Body of pancreas (tissue), 4 donors: ENCODE results near the gene GRIFIN. TPM values are rescaled to one million over a fixed set of nuclear protein-coding genes. Genes with fewer than 3 reads are reported as not detected.

ENCODE experiments used
- ATAC-seq: fragments of 150-250 bp; one replicate; pipeline ENCODE4 v1.9.1; 2016
- DNase-seq, 4 donors: peaks; one replicate each; pipeline ENCODE4 v3.0.0-alpha.2; 2019
- H3K27ac ChIP-seq, 4 donors: fragments of 200-600 bp; sonication (generic); 1 replicate in 3 of 4; 2 replicates in 1 of 4; pipeline versions ENCODE4 v1.5.1 to v1.6.1; 2016 to 2019; ENCODE audit warnings: mild to moderate bottlenecking in 1 of 4, mixed read lengths in 1 of 4, moderate library complexity in 1 of 4
- H3K27me3 ChIP-seq, 2 donors: fragments of 200-600 bp; sonication (generic); one replicate each; pipeline ENCODE4 v1.6.0; 2016; ENCODE audit warnings: mild to moderate bottlenecking in 1 of 2
- H3K36me3 ChIP-seq, 2 donors: fragments of 200-600 bp; sonication (generic); replicated peaks in 1 of 2; 2 replicates each; pipeline ENCODE4 v1.5.1; 2016; ENCODE audit warnings: low read depth in 2 of 2; ENCODE audit not compliant: insufficient read depth in 1 of 2
- H3K4me1 ChIP-seq: fragments of 200-600 bp; sonication (generic); one replicate; pipeline ENCODE4 v1.6.0; 2016
- H3K4me3 ChIP-seq, 2 donors: fragments of 200-600 bp; sonication (generic); 1 replicate in 1 of 2; 2 replicates in 1 of 2; pipeline ENCODE4 v1.5.1; 2016 to 2019
- H3K9me3 ChIP-seq, 3 donors: fragments of 200-600 bp; sonication (generic); 1 replicate in 2 of 3; 2 replicates in 1 of 3; pipeline ENCODE4 v1.5.1; 2016
- CTCF ChIP-seq, 7 experiments: fragments of 450-650 bp in 4 of 7; fragments of 200-600 bp in 3 of 7; sonication (generic) in 3 of 7; IDR thresholded peaks; one replicate each; pipeline ENCODE4 v1.5.1; 2016 to 2019; ENCODE audit warnings: antibody characterized with exemption in 7 of 7
- POLR2A ChIP-seq, 3 donors: fragments of 450-650 bp; IDR thresholded peaks; one replicate each; pipeline ENCODE4 v1.6.1; 2016; ENCODE audit warnings: antibody characterized with exemption in 3 of 3, mild to moderate bottlenecking in 2 of 3
- WGBS, 2 donors: methylation state at CpG; one replicate each; pipeline ENCODE4 v1.1.5; 2017; 5-methylcytosine and 5-hydroxymethylcytosine counted together
- intact Hi-C: fragments of 100-400 bp; cut with DNase I; formaldehyde crosslinking; loops from one replicate; pipeline ENCODE4 v1.15.1; 2023
- total RNA-seq, 2 donors: library from RNA; depleted of rRNA; stranded (reverse); fragments of >200 nt; gene quantifications; one replicate each; pipeline ENCODE4 v1.1.0, GENCODE V29; 2016

The GRIFIN gene
- total RNA-seq, 2 donors from 2014 or later, result not detected

DNA sequence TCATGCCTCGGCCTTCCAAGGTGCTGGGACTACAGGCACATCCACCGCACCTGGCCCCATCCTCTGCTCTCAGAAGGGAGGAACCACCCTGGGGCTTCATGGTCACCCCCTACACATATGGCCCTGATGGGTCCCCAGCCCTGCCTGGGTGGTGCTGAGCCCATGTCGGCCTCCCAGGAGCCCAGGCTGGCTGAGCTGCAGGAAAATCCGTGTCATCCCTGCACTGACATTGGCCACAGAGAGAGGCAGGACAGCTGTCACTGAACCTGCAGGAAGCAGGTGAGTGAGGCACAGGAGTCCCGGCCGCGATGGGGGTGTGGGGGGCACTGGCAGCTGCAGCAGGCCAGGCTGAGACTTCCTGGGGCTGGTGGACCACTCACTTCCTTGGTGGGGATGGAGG is 8.0 kb downstream of the GRIFIN start:
- H3K36me3 ChIP-seq, result no peaks in the 10 kb centered on the region
- no peak for TF ChIP-seq CTCF (IDR thresholded peaks at IDR 0.05)
- TF ChIP-seq POLR2A (IDR thresholded peaks at IDR 0.05), result no peak
- intact Hi-C loops, result no loop called here
- H3K4me1 ChIP-seq, result peaks cover 5% of the 10 kb centered on the region
- ATAC-seq (no peak), DNase-seq (no peak)
- no peak overlapping the region for H3K27ac ChIP-seq
- H3K4me3 ChIP-seq, result no peak overlapping the region
- WGBS, 2 donors, result 65 to 92% methylated on average over 2 to 7 of the region's 7 CpGs
- H3K9me3 ChIP-seq, result no peaks in the 10 kb centered on the region
- H3K27me3 ChIP-seq, result no peaks in the 10 kb centered on the region

- 83 to 90% methylated on average over 10 of the region's 10 CpGs for WGBS, 2 donors
These were observed 9.5 kb downstream of the GRIFIN start for GRCh38 chr7:2466675-2467074.

GRCh38 chr7:2465928-2466327 is 10.3 kb downstream of the GRIFIN start:
- Histone ChIP-seq H3K27me3 (no peaks in the 10 kb centered on the region), H3K36me3 (no peaks in the 10 kb centered on the region), H3K9me3 (no peaks in the 10 kb centered on the region), H3K4me1 (peaks cover 5% of the 10 kb centered on the region), H3K4me3 (no peak overlapping the region), H3K27ac (no peak overlapping the region)
- ATAC-seq, result no peak
- WGBS, 2 donors, result 77 to 78% methylated on average over 12 of the region's 12 CpGs
- DNase-seq, result no peak
- TF ChIP-seq POLR2A (IDR thresholded peaks at IDR 0.05) (no peak), CTCF (IDR thresholded peaks at IDR 0.05) (no peak)
- intact Hi-C loops, result no loop called here

More at GRCh38 chr7:2466675-2467074, 9.5 kb downstream of the GRIFIN start:
- no peak for TF ChIP-seq POLR2A (IDR thresholded peaks at IDR 0.05)
- TF ChIP-seq CTCF (IDR thresholded peaks at IDR 0.05), result no peak
- Histone ChIP-seq H3K36me3 (no peaks in the 10 kb centered on the region), H3K4me1 (peaks cover 5% of the 10 kb centered on the region), H3K9me3 (no peaks in the 10 kb centered on the region), H3K27me3 (no peaks in the 10 kb centered on the region), H3K27ac (no peak overlapping the region), H3K4me3 (no peak overlapping the region)
- no peak for DNase-seq
- intact Hi-C loops, result no loop called here
- ATAC-seq, result no peak

DNA sequence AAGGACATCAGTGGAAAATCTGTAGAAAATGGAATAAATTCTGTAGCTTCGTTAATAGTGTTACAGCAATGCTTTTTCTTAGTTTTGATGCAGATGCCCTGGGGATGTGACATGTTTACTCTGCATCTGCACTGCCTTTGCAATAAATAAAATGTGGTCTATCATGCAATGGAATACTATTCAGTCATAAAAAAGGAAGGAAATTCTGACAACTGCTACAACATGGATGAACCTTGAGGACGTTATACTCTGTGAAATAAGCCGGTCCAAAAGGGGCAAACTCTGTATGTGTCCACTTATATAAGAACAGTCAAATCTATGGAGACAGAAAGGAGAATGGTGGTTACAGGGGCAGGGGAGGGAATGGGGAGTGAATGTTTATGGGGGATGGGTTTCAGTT is 13.5 kb downstream of the GRIFIN start:
- WGBS, 2 donors, result 78 to 84% methylated on average over 3 of the region's 3 CpGs
- no peak overlapping the region for H3K4me3 ChIP-seq
- intact Hi-C loops, result no loop called here
- DNase-seq (no peak), ATAC-seq (no peak)
- H3K4me1 ChIP-seq, result no peaks in the 10 kb centered on the region
- no peaks in the 10 kb centered on the region for H3K36me3 ChIP-seq
- no peaks in the 10 kb centered on the region for H3K27me3 ChIP-seq
- no peak overlapping the region for H3K27ac ChIP-seq
- no peaks in the 10 kb centered on the region for H3K9me3 ChIP-seq
- TF ChIP-seq CTCF (IDR thresholded peaks at IDR 0.05) (no peak), POLR2A (IDR thresholded peaks at IDR 0.05) (no peak)

DNA sequence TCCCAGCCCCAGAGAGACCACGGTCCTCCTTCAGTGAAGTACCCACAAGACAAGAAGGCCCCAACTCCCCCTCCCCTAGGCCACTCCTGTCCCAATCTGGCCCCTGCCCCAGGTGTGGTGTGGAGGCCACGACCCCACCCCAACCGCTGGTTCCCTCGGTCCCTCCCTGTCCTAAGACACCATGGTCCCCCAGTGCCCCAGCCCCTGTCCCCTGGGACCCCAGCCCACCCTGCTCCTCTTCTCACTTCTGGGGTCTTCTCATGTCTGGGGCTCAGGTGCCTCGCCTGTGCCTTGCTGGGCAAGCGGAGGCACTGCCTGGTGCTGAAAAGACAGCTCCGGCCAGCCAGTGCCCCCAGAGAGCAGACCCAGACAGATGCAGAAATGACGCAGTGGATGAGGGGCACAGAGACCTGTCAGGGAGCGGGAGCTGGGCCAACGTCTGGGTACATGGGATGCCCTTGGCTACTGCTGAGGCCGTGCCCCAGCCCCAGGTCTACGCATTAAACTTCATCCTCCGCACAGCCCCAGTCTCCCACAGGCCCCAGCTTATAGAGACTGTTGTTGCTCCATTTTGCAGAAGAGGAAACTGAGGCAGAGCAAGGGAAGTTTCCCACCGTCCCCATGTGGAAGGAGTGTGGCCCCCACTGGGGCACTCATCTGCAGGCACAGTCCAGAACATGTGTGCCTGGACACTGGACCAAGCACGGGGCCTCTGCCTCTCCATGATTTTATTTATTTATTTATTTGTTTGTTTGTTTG is 14.8 kb downstream of the GRIFIN start:
- intact Hi-C loops, result no loop called here
- Histone ChIP-seq H3K27ac (no peak overlapping the region), H3K4me3 (no peak overlapping the region), H3K4me1 (no peaks in the 10 kb centered on the region), H3K9me3 (no peaks in the 10 kb centered on the region), H3K36me3 (no peaks in the 10 kb centered on the region), H3K27me3 (no peaks in the 10 kb centered on the region)
- WGBS, 2 donors, result 84% methylated on average over 11 of the region's 15 CpGs
- DNase-seq (no peak), ATAC-seq (no peak)
- TF ChIP-seq CTCF (IDR thresholded peaks at IDR 0.05), result no peak
- no peak for TF ChIP-seq POLR2A (IDR thresholded peaks at IDR 0.05)
